ENCODE data around the gene COMMD6. TPM values are rescaled to one million over a fixed set of nuclear protein-coding genes. Genes with fewer than 3 reads are reported as not detected.

Gene COMMD6
- total and polyA plus RNA-seq, 2 experiments from 2014 or later: 34.9 to 339 TPM

- H3K27ac Mint-ChIP-seq: no peak overlapping the region
- no peak for DNase-seq (ENCODE audit: low spot score)
These were observed 3.8 kb downstream of the COMMD6 start for GRCh38 chr13:75533861-75534260.

More at GRCh38 chr13:75533861-75534260, 3.8 kb downstream of the COMMD6 start:
- Histone ChIP-seq H3F3A (replicated peaks; ENCODE audit: low read depth) (no peaks in the 10 kb centered on the region), H3K4me1 (ENCODE audit: insufficient read depth) (peaks cover 23% of the 10 kb centered on the region), H3K27ac (ENCODE audit: low read depth) (no peak overlapping the region), H2AFZ (no peak overlapping the region), H3K4me3 (no peak overlapping the region), H4K20me1 (replicated peaks; ENCODE audit: insufficient read depth) (peaks cover 17% of the 10 kb centered on the region; the same call in 1 of the 2 replicates), H3K4me2 (no peak overlapping the region), H3K9me2 (ENCODE audit: insufficient read depth) (no peaks in the 10 kb centered on the region), H3K79me2 (replicated peaks; ENCODE audit: insufficient read depth) (peaks cover 28% of the 10 kb centered on the region), H3K27me3 (ENCODE audit: insufficient read depth) (no peaks in the 10 kb centered on the region), H3K36me3 (ENCODE audit: insufficient read depth) (no peaks in the 10 kb centered on the region)
- no peak overlapping the region for H3K4me3 Mint-ChIP-seq
- peaks cover 31% of the 10 kb centered on the region for H3K36me3 Mint-ChIP-seq (ENCODE audit: low read depth)
- TF ChIP-seq EZH2phosphoT487 (IDR thresholded peaks at IDR 0.05; ENCODE audit: unreplicated experiment): no peak
- TF ChIP-seq POLR2AphosphoS5 (IDR thresholded peaks at IDR 0.05; ENCODE audit: low read depth): no peak
- TF ChIP-seq, protein P1, sequence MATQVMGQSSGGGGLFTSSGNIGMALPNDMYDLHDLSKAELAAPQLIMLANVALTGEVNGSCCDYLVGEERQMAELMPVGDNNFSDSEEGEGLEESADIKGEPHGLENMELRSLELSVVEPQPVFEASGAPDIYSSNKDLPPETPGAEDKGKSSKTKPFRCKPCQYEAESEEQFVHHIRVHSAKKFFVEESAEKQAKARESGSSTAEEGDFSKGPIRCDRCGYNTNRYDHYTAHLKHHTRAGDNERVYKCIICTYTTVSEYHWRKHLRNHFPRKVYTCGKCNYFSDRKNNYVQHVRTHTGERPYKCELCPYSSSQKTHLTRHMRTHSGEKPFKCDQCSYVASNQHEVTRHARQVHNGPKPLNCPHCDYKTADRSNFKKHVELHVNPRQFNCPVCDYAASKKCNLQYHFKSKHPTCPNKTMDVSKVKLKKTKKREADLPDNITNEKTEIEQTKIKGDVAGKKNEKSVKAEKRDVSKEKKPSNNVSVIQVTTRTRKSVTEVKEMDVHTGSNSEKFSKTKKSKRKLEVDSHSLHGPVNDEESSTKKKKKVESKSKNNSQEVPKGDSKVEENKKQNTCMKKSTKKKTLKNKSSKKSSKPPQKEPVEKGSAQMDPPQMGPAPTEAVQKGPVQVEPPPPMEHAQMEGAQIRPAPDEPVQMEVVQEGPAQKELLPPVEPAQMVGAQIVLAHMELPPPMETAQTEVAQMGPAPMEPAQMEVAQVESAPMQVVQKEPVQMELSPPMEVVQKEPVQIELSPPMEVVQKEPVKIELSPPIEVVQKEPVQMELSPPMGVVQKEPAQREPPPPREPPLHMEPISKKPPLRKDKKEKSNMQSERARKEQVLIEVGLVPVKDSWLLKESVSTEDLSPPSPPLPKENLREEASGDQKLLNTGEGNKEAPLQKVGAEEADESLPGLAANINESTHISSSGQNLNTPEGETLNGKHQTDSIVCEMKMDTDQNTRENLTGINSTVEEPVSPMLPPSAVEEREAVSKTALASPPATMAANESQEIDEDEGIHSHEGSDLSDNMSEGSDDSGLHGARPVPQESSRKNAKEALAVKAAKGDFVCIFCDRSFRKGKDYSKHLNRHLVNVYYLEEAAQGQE (IDR thresholded peaks at IDR 0.05; ENCODE audit: unreplicated experiment): no peak
- no peak for TF ChIP-seq EZH2 (IDR thresholded peaks at IDR 0.05; ENCODE audit: low read depth, unreplicated experiment)
- TF ChIP-seq, protein P2, sequence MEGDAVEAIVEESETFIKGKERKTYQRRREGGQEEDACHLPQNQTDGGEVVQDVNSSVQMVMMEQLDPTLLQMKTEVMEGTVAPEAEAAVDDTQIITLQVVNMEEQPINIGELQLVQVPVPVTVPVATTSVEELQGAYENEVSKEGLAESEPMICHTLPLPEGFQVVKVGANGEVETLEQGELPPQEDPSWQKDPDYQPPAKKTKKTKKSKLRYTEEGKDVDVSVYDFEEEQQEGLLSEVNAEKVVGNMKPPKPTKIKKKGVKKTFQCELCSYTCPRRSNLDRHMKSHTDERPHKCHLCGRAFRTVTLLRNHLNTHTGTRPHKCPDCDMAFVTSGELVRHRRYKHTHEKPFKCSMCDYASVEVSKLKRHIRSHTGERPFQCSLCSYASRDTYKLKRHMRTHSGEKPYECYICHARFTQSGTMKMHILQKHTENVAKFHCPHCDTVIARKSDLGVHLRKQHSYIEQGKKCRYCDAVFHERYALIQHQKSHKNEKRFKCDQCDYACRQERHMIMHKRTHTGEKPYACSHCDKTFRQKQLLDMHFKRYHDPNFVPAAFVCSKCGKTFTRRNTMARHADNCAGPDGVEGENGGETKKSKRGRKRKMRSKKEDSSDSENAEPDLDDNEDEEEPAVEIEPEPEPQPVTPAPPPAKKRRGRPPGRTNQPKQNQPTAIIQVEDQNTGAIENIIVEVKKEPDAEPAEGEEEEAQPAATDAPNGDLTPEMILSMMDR (conservative IDR thresholded peaks at IDR 0.05; ENCODE audit: low read depth in 2 of 2): no peak
- TF ChIP-seq CREB1 (CRISPR knock-in tag; IDR thresholded peaks at IDR 0.05; ENCODE audit: low read depth): no peak
- no peak for TF ChIP-seq NANOG (IDR thresholded peaks at IDR 0.05; ENCODE audit: borderline replicate concordance)
- TF ChIP-seq STAT1 (IDR thresholded peaks at IDR 0.05; ENCODE audit: unreplicated experiment): no peak
- TF ChIP-seq, protein P3, sequence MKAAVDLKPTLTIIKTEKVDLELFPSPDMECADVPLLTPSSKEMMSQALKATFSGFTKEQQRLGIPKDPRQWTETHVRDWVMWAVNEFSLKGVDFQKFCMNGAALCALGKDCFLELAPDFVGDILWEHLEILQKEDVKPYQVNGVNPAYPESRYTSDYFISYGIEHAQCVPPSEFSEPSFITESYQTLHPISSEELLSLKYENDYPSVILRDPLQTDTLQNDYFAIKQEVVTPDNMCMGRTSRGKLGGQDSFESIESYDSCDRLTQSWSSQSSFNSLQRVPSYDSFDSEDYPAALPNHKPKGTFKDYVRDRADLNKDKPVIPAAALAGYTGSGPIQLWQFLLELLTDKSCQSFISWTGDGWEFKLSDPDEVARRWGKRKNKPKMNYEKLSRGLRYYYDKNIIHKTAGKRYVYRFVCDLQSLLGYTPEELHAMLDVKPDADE (IDR thresholded peaks at IDR 0.05): no peak
- no peak for TF ChIP-seq ZNF114 (CRISPR knock-in tag; IDR thresholded peaks at IDR 0.05)
- no peak for TF ChIP-seq JUNB (IDR thresholded peaks at IDR 0.05; ENCODE audit: unreplicated experiment)
- TF ChIP-seq ZNF331 (CRISPR knock-in tag; IDR thresholded peaks at IDR 0.05; ENCODE audit: low read depth): no peak
- TF ChIP-seq, protein P4, sequence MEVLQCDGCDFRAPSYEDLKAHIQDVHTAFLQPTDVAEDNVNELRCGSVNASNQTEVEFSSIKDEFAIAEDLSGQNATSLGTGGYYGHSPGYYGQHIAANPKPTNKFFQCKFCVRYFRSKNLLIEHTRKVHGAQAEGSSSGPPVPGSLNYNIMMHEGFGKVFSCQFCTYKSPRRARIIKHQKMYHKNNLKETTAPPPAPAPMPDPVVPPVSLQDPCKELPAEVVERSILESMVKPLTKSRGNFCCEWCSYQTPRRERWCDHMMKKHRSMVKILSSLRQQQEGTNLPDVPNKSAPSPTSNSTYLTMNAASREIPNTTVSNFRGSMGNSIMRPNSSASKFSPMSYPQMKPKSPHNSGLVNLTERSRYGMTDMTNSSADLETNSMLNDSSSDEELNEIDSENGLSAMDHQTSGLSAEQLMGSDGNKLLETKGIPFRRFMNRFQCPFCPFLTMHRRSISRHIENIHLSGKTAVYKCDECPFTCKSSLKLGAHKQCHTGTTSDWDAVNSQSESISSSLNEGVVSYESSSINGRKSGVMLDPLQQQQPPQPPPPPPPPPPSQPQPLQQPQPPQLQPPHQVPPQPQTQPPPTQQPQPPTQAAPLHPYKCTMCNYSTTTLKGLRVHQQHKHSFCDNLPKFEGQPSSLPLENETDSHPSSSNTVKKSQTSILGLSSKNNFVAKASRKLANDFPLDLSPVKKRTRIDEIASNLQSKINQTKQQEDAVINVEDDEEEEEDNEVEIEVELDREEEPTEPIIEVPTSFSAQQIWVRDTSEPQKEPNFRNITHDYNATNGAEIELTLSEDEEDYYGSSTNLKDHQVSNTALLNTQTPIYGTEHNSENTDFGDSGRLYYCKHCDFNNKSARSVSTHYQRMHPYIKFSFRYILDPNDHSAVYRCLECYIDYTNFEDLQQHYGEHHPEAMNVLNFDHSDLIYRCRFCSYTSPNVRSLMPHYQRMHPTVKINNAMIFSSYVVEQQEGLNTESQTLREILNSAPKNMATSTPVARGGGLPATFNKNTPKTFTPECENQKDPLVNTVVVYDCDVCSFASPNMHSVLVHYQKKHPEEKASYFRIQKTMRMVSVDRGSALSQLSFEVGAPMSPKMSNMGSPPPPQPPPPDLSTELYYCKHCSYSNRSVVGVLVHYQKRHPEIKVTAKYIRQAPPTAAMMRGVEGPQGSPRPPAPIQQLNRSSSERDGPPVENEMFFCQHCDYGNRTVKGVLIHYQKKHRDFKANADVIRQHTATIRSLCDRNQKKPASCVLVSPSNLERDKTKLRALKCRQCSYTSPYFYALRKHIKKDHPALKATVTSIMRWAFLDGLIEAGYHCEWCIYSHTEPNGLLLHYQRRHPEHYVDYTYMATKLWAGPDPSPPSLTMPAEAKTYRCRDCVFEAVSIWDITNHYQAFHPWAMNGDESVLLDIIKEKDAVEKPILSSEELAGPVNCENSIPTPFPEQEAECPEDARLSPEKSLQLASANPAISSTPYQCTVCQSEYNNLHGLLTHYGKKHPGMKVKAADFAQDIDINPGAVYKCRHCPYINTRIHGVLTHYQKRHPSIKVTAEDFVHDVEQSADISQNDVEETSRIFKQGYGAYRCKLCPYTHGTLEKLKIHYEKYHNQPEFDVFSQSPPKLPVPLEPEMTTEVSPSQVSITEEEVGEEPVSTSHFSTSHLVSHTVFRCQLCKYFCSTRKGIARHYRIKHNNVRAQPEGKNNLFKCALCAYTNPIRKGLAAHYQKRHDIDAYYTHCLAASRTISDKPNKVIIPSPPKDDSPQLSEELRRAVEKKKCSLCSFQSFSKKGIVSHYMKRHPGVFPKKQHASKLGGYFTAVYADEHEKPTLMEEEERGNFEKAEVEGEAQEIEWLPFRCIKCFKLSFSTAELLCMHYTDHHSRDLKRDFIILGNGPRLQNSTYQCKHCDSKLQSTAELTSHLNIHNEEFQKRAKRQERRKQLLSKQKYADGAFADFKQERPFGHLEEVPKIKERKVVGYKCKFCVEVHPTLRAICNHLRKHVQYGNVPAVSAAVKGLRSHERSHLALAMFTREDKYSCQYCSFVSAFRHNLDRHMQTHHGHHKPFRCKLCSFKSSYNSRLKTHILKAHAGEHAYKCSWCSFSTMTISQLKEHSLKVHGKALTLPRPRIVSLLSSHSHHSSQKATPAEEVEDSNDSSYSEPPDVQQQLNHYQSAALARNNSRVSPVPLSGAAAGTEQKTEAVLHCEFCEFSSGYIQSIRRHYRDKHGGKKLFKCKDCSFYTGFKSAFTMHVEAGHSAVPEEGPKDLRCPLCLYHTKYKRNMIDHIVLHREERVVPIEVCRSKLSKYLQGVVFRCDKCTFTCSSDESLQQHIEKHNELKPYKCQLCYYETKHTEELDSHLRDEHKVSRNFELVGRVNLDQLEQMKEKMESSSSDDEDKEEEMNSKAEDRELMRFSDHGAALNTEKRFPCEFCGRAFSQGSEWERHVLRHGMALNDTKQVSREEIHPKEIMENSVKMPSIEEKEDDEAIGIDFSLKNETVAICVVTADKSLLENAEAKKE (CRISPR knock-in tag; IDR thresholded peaks at IDR 0.05): no peak
- H3K27me3 Mint-ChIP-seq (ENCODE audit: insufficient read depth, low read depth, poor library complexity): peaks cover 2% of the 10 kb centered on the region
- peaks cover 5% of the 10 kb centered on the region; the same call in 2 of the 3 replicates for H3K9me3 Mint-ChIP-seq
- peaks cover 29% of the 10 kb centered on the region for H3K4me1 Mint-ChIP-seq
- no peak for ATAC-seq
